ENCODE results near the gene ARHGAP22.
A peak's percentile ranks its signal among the peaks of the same experiment; 100 is the strongest.

Gene ARHGAP22

DNA sequence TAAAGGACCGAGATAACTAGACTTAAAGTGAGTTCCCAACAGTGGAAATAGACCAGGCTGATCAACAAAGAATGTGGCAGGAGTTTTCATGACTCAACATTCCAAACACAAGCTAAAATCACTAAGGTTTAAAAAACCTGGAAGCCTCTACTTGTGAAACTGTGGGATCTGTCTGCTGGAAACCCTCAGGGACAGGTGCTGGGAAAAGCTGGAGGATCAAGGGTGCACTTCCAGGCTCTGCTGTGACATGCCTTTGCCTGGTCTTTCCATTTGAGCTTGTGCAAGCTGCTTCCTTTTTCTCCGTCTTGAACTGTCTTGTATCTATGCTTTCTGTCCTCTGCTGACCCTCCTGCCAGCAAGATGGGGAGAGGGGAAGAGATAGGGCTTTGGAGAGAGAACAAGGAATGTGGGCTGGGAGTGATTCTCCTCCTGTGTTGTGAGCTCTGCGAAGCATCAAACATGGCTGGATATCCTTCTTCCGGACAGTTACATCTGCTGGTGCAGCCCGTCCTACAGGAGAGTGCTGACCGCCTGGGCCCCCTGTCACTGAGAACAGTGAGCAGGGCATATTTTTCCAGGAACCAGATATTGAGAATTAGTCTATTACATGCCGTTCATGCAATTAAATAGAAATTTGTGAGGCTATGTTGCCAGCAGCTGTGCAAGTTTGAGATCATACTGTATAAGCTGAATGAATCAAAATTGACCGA is 25.5 kb downstream of the ARHGAP22 start:
- DNase-seq = no peak

DNA sequence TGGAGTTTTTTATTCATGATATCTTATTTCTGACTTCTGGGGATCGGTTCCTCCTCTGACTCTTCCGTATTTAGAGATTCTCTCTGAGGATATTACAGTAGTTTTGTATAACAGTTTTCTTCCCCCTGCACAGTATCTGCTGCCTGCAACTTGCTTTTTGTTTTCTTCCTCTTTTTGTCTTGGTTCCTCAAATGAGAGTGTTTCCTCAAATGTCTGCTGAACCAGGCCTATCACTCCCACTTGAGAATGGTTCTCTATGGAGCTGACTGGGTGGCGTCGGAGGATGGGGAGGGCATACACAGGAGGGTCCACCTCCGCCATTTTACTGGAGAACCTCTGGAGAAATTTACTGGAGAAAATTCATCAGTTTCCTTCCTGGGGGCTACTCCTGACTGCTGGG is 27.7 kb downstream of the ARHGAP22 start:
- peak; percentile 13 to 25 for DNase-seq

DNA sequence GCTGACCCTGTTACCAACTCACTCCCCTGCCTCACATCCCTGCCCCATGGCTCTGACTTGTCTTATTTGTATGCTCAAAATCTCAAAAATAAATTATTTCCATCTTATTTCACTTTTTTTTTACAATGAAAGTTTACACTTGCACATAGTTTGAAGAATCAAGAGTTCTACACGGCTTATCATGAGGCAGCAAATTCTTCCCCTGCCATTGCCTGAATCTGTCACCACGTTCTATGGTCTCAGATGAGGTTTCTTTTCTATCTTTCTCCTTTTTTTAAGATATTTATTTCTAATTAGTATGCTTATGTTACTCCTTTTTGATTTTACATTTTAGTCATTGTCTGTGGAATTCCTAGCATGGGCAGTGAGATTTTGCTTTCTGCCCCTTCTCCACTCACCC is 28.4 kb downstream of the ARHGAP22 start:
- DNase-seq = no peak

DNA sequence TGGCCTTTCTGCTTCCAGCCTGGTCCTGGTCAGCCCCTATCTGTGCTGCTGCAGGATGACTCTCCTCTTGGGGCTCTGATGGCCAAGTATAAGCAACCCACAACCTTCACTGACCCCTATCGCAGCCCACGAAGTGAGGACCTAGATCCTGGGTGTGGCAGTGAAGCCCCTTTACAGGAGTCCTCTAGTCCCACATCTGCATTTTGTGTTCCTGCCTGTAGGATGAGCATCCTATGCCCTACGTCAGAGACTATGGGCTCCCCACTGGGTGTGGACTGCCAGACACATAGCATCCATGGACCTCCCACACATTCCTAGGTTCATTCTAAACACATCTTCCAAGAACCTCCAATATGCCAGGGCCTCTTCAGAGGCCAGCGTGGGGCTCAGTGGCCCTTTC is 29.0 kb downstream of the ARHGAP22 start:
- no peak for DNase-seq

DNA sequence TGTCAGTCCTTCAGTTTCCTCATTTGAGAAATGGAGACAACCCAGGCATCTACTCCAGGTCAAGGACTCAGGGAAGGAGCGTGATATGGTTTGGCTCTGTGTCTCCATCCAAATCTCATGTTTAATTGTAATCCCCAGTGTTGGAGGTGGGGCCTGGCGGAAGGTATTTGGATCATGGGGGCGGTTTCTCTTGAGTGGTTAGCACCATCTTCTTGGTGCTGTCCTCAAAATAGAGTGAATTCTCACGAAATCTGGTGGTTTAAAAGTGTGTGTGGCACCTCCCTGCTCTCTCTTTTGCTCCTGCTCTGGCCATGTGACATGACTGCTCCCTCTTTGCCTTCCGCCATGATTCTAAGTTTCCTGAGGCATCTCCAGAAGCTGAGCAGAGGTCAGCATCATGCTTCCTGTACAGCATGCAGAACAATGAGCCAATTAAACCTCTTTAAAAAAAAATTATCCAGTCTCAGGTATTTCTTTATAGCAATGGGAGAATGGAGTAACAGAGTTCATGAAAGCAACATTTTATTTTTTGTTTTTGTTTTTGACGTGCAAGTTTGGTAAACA is 30.0 kb downstream of the ARHGAP22 start:
- DNase-seq = no peak

DNA sequence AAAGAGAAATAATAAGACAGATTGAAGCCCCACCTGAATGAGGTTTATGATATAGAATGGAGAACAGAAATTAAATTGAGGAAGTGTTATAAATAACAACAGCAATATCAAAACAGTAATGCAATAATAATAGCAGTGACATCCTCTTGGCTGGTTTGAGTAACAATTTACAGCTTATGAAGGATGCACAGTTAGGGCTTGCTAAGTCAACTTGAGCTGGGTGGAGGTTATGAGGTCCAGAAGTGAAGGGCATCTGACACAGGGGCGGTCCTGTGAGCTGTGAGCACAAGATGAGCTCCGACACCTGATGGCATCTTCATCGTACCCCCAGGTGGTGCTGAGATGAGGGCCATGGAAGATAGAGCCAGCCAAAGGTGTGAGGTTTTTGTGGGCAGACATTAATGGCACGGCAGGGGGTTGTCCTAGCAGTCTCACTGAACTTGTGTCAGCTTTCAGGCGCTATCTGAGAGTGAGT is 30.5 kb downstream of the ARHGAP22 start:
- peak in 1 of 2 donors; percentile 3 for DNase-seq

DNA sequence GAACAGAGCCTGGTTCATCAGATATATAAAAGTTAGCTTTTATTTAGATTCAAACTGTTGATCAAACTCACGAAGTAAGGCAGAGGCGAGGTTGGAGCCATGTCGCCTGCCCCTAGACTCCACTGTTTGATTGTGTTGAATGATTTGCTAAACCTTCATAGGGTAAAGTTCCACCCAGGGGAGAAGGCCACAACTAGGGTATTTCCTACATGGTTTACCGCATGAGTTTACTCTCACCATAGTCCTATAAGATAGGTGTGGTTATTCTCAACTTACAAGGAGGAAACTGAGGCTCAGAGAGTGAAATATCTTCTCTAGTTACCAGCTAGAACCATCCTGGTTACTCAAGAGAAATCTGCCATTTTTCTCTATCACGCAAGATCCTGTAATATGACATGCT is 31.8 kb downstream of the ARHGAP22 start:
- DNase-seq = no peak

DNA sequence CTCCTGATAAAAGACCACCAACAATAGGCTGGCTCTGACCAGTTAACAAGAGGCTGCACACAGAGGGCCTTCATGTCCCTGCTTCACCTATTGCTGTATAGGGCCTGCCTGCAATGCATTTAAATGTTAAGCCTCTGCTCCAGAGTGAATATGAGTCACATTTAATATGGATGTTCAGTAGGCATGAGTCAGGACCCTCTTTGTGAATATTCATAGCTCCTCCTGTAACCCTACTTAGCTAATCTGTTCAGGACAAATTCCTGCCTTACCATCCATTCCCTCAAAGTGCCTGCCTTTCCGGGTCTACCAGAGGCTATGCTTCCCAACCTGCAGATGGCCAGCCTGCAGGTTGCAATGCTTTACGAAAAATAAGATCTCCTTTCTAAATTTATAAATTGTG is 32.5 kb downstream of the ARHGAP22 start:
- DNase-seq = no peak

DNA sequence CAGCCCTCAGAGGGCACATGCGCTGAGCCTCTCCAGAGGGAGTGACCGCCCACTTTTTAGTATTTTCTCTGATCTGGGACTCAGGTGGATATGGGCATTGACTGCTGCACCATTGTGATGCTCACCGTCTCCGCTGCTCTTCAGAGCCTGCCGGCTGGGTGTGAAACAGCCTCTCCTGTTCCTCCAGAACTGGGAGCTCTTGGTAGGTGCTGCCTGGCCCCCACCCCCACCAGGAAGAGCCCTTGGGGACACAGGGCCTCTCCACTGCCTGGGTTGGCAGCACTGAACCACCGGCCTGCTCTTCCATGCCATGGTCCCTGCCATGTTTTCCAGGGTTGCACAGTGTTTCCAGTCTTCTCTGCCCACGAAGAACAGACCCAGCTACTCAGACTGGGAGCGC is 36.3 kb downstream of the ARHGAP22 start:
- no peak for DNase-seq

DNA sequence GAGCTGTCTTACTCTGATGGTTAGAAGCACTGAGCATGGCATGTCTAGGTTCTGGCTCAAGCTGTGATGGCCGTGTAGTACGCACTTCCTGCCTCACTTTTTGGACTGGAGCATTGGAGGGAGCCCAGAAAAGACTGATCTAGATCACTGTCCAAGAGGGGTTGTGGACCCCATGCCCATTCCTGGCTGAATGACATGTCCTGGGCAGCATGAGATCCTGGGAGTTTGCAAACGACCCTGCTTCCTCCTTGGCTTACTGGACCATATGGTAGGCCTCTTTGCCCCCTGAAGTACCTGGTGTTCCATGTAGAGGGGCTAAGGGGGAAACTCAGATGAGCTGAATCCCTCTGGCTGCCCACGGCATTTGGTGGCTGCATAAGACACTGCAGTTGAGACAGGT is 36.7 kb downstream of the ARHGAP22 start:
- no peak for DNase-seq

DNA sequence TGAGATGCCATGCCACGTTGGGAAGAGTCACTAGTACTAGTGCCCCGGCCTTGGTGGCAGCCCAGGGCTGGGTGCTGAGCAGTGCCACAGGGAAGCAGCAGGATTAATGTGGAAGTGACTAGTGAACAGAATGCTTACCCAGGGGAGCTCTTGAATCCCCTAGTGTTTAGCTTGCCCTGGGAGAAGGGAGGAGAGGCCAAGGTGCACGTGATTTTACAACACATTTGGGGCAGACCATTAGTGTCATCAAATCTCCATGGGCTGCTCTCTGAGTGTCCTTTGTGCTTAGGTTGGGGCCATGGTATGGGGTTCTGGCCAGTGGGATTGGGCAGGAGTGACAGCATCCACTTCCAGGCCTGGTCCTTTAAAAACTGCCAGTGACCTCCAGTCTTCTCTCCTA is 37.5 kb downstream of the ARHGAP22 start:
- no peak for DNase-seq

DNA sequence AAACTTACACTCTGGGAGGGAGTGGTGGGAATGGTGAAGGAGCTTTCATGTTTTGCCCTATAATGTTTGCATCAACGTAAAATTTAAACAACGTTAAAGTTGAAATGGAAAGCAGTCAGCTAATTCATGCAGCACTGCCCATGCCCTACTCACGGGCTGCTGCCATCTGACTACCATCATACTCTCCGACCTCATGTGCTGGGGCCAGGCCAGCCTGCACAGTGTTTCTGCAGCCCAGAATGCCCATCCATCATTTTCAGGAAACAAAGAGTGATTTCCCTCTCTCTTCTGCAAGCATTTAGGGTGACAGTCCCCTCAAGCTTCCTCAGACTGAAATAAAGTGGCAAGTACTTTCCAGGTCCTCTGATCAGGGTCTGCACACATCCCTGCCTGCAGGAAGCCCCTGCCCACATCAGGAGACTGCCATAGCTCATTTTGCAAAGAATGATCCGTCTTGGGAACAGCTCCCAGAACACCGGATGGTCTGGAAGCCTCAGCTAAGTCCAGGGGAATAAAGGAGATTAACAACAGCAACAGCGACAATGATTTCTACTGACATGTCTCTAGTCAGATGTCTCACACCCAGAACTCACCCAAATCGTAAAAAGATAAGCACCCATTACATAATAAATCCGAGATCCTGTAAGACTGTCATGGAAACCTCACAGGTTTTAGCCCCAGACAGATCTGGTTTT is 40.3 kb downstream of the ARHGAP22 start:
- no peak for DNase-seq

DNA sequence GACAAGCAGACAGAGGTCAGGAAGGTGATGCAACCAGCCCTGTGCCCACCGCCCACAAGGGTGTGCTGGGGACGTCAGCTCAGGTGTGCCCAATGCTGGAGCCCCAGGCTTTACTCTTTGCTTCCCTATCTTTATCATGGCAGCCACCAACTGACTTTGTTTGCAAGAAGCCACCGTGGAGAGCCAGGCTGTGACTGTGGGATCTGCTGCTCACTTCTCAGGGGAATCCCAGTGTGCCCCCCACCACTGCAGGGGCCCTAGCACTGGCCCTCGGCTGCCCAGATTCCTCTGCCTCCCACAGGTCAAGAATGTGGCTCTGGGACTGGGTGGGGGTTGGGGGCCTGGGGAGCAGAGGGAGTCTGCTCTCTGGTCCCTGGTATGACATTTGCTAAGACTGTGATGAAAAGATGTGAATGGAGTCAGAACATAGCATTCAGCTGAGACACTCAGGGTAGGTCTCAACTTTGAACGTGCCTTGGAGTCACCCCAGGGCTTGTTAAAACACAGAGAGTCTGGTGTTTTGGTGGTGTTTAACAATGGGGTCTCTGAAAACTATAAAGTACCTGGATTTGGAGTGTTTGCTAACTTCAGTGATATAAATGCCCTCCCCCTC is 47.3 kb downstream of the ARHGAP22 start:
- DNase-seq = no peak

DNA sequence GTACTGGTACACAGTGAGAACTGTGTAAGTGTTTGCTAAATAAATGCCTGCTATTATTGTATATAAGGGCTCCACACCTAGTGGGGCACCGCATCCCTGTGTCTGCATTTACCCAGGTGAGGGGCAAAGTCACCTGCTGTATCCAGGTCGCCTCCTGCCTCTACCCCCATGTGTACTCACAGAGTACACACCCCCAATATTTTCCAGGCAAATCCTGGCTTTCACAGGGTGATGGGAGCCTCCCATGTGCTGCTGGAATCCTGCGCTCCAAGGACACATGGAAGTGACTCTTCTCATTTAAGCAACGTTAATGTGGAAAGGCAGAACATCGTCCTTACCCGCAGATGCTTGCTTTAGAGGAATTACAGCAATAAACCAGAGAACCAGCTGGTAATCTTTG is 48.2 kb downstream of the ARHGAP22 start:
- no peak for DNase-seq

DNA sequence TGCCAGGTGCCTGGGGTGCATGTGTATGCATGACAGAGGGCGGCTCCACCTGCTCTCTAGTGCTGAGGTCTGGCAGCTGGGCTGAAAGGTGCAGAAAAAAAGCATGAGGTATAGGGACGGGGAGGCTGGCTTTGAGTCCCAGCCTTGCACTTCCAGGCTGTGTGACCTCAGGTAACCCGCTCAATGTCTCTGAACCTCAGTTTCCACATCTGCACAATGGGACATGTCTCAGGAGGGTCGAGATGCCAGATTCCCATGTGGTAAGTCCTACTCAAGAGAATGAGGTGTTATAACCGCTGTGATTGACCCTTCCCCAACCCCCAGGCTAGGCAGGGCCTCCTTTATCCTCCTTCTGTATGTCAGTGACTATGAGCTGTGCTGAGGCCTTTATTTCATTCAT is 48.8 kb downstream of the ARHGAP22 start:
- DNase-seq = no peak

DNA sequence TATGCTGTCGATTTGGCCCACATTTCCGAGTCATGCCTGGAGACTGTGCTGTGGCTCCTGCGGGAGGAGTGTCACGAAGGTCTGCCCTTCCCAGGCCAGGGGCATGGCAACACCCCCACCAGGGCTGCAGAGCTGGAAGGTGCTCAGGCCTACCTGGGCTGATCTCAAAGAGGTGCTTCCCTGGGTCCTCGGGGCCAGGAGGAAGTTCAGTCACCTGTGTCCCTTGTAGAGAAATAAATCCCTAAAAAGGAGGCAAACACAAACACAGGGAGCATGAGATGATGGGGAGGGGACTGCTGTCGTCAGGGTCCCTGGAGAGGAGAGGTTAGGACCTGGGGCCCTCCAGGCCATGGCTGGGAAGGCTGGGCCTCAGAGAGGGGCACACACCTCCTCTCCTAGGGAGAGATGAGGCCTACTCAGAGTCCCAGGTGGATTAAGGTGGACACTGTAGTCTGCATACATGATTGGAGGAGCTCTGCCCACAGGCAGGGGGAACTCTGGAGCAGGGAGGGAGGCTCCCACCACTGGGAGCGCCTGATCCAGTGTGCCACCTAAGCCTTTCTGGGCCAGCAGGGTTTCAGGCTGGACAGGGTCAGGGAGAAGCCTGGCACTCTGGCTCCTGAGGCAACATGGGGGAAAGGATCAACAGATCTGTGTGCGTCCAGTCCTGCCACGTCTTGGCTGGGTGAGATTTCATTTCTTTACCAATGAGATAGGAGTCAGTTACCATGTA is 49.4 kb downstream of the ARHGAP22 start:
- no peak for DNase-seq

DNA sequence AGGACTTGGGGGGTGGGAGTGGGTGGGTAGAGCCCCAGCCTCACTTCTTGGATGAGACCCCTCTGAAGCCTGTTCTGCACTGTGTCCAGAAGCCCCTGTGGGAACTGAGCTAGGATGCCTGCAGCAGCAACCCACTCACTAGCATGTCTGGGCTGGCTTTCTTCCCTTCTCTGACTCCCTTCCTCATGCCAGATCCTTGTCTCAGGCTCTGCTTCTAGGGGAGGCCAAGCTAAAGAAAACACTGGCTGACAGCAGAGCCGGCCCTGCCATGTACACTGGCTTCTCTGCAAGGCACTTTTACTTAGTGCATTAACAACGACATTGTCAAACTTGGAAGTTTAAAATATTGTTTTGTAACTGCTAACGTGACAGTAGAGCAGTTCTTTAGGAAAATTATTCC is 50.2 kb downstream of the ARHGAP22 start:
- DNase-seq = no peak

DNA sequence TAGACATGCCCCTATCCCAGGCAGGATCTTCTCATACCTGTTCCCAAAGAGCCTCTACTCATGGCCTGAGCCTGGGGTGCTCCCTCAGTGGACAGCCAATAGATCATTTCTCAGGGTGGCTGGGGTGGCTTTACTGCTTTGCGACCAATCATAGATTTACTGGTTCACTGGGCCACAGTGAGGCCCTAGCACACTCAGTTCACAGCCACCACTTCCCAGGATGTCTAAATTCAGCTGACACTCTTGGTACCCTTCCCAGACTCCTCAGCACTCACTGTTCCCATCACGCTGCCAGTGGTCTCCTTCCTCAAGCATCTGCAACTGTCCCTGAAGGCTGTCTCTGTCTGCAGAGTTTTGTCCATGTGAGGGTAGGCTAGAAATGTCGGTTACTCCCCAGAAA is 50.6 kb downstream of the ARHGAP22 start:
- DNase-seq = no peak

DNA sequence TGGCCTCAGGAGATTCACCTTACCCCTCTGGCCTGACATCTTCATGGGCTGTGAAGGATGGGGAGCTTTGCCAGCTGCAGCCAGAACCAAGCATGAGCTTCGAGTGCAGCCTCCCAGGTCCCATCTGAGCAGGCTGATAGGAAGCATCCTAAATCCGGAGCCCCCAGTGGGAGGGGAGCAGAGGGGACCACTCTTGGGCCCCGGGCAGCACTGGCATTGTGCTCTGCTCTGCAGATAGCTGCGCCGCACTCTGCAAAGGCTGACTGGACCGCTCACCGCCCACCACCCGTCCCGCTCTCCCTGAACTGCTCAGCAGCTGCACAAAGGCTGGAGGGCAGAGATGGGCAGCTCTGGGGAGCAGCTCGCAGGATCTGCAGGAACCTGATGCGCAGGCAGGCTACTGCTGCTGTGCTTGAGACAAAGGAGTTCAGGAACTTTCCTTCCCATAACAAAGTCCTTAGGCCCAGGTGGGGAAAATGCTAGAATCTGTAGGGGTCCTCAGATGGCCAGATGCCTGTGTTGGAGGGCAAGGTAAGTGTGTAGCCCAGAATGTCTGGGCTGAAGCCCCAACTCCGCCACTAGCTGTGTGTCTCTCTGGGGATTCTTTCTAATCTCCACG is 51.8 kb downstream of the ARHGAP22 start:
- DNase-seq = no peak

DNA sequence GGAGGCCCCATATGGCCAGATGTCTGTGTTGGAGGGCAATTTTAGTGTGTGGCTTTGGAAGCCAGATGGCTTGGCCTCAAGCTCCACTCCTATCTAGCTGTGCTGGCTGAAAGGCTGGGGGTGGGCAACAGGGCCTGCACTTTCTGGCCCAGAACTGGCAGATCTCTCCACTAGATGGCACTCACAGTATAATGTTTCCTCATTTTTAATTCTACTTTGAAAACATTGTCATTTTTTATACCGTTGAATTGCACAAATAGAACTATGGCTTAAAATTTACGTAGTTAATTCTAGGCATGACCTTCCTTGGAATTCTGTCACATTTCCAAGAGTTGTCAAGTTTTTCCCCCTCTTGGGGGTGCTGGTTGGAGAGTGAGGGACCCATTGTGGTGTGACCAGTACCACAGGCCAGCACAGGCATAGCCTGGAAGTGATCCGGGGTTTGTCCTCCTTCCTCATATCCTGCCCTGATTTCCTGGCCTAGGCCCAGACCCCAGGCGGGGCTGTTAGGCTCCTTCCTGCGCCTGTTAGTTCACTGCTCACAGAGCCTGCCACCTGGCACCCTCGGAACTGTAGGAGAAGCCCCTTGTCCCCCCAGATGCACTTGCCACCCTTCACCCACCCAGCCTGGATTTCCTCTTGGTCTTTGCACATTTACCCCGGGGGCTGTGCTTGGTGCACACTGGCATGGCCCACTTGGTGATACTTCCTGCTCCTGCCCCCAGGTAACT is 52.8 kb downstream of the ARHGAP22 start:
- peak; percentile 12 to 42 for DNase-seq

DNA sequence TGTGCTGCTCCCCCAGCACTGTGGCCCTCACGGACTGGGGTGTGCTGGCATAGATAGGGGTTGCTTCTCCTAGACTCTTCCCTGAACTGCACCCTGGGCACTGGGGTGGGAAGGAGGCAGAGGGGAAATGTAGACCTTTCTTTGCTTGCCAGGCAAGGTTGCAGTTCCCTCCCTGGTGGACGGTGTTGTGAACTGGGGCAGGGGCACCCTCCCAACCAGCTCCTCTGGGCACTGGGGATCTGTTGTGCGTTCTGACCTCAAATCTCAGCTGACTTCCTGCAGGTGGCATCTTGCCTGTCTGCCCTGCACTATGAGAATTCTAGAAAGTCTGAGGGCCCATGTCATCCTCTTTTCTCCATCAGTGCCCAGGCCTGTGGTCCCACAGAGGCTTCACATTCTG is 53.9 kb downstream of the ARHGAP22 start:
- no peak for DNase-seq
